ENCODE results near the gene NEK6. TPM values are rescaled to one million over a fixed set of nuclear protein-coding genes. Genes with fewer than 3 reads are reported as not detected.

The NEK6 gene
- total RNA-seq, 3 donors from 2014 or later (not counting 1 experiment from before 2014, with no cell fraction given): 25.0 to 34.9 (median 33.0) TPM

DNA sequence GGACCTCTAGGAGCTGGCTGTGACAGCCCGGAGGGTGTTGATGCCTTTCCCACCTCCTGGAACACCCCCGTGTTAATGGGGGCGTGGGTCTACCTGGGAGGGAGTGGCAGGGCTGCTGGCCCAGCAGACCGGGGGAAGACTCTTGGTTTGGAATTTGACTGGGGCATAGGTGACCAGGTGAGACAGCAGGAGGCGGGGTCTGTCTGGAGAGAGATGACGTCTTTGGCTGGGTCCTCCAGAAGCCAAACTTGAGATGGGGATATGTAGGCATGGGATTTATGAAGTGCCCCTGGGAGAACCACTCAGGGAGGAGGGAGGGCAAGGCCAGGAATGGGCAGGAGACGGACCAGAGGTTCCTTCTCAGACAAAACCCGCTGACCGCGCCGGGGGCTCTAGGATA lies 42.6 kb downstream of the NEK6 start:
- no peaks in the 10 kb centered on the region for H3K36me3 Mint-ChIP-seq
- H3K9me3 Mint-ChIP-seq: no peaks in the 10 kb centered on the region
- Histone ChIP-seq H3K4me1 (ENCODE audit: control insufficient read depth, insufficient read depth, low read length) (peaks cover 45% of the 10 kb centered on the region), H3K9me3 (ENCODE audit: control insufficient read depth, insufficient read depth, low read length) (no peaks in the 10 kb centered on the region), H3K27me3 (ENCODE audit: control insufficient read depth, insufficient read depth, low read length) (no peaks in the 10 kb centered on the region), H3K27ac (ENCODE audit: low read length) (no peak overlapping the region), H3K36me3 (ENCODE audit: control insufficient read depth, insufficient read depth, low read length) (peaks cover 16% of the 10 kb centered on the region), H3K4me3 (ENCODE audit: low read length) (no peak overlapping the region)
- no peak for ATAC-seq
- TF ChIP-seq, protein P1, sequence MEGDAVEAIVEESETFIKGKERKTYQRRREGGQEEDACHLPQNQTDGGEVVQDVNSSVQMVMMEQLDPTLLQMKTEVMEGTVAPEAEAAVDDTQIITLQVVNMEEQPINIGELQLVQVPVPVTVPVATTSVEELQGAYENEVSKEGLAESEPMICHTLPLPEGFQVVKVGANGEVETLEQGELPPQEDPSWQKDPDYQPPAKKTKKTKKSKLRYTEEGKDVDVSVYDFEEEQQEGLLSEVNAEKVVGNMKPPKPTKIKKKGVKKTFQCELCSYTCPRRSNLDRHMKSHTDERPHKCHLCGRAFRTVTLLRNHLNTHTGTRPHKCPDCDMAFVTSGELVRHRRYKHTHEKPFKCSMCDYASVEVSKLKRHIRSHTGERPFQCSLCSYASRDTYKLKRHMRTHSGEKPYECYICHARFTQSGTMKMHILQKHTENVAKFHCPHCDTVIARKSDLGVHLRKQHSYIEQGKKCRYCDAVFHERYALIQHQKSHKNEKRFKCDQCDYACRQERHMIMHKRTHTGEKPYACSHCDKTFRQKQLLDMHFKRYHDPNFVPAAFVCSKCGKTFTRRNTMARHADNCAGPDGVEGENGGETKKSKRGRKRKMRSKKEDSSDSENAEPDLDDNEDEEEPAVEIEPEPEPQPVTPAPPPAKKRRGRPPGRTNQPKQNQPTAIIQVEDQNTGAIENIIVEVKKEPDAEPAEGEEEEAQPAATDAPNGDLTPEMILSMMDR (IDR thresholded peaks at IDR 0.05): no peak
- no peaks in the 10 kb centered on the region for H3K27me3 Mint-ChIP-seq (ENCODE audit: low read depth in 2 of 2)
- intact Hi-C loops (cut with micrococcal nuclease): no loop called here
- no peak overlapping the region for H3K4me3 Mint-ChIP-seq
- DNase-seq: no peak
- WGBS (ENCODE audit: insufficient coverage): 81% methylated on average over 11 of the region's 11 CpGs
- peaks cover 31 to 50% of the 10 kb centered on the region in 2 donors for H3K4me1 Mint-ChIP-seq
- peak overlapping the region in 1 of 2 donors; percentile 74 for H3K27ac Mint-ChIP-seq

DNA sequence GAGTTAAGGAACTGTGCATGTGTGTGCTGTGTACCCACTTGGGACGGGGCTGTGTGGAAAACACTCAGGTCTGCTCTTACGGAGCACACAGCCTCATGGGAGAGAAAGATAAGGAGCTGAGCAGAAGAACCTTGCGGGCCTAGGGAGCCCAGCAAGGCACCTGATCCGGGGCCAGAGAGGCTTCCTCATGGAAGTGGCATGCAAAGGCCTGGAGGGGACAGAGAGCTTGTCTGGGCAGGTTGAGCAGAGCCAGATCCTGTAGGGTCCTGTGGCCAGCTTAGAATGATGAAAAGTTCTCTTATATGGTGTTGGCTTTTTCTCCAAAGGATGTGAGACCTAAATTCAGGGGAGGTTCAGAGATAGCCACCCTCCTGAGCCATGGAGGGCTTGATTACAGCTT lies 45.2 kb downstream of the NEK6 start:
- TF ChIP-seq, protein P1 (IDR thresholded peaks at IDR 0.05): no peak
- DNase-seq: no peak
- no peak overlapping the region for H3K27ac Mint-ChIP-seq
- intact Hi-C loops (cut with micrococcal nuclease): no loop called here
- WGBS (ENCODE audit: insufficient coverage): 93% methylated on average over 4 of the region's 4 CpGs
- H3K9me3 Mint-ChIP-seq: no peaks in the 10 kb centered on the region
- Histone ChIP-seq H3K4me1 (ENCODE audit: control insufficient read depth, insufficient read depth, low read length) (peaks cover 28% of the 10 kb centered on the region), H3K9me3 (ENCODE audit: control insufficient read depth, insufficient read depth, low read length) (no peaks in the 10 kb centered on the region), H3K4me3 (ENCODE audit: low read length) (no peak overlapping the region), H3K27ac (ENCODE audit: low read length) (no peak overlapping the region), H3K27me3 (ENCODE audit: control insufficient read depth, insufficient read depth, low read length) (no peaks in the 10 kb centered on the region), H3K36me3 (ENCODE audit: control insufficient read depth, insufficient read depth, low read length) (peaks cover 18% of the 10 kb centered on the region)
- no peaks in the 10 kb centered on the region for H3K36me3 Mint-ChIP-seq
- peaks cover 36 to 54% of the 10 kb centered on the region in 2 donors for H3K4me1 Mint-ChIP-seq
- no peak overlapping the region for H3K4me3 Mint-ChIP-seq
- ATAC-seq: no peak
- H3K27me3 Mint-ChIP-seq (ENCODE audit: low read depth in 2 of 2): no peaks in the 10 kb centered on the region

DNA sequence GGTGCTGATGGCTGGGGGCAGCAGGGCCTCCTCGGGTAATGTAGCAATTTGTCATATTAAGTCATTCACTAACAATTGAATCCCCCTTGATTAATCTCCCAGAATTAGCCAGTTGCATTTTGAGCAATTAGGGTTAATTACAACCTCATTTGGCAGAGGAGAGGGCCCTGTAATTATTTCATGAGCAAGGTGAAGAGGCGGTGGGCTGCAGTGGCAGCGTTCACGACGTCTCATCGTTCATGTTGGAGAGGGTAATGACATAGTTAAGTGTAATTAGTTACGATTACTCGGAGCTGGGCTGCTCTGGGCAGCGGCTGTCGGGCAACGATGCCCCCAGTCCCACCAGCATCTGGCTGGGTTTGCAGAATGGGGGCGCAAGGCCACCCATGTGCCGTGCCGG lies 46.0 kb downstream of the NEK6 start:
- H3K27ac Mint-ChIP-seq: no peak overlapping the region
- Histone ChIP-seq H3K36me3 (ENCODE audit: control insufficient read depth, insufficient read depth, low read length) (peaks cover 18% of the 10 kb centered on the region), H3K27ac (ENCODE audit: low read length) (no peak overlapping the region), H3K9me3 (ENCODE audit: control insufficient read depth, insufficient read depth, low read length) (no peaks in the 10 kb centered on the region), H3K27me3 (ENCODE audit: control insufficient read depth, insufficient read depth, low read length) (no peaks in the 10 kb centered on the region), H3K4me1 (ENCODE audit: control insufficient read depth, insufficient read depth, low read length) (peaks cover 19% of the 10 kb centered on the region), H3K4me3 (ENCODE audit: low read length) (no peak overlapping the region)
- no peak overlapping the region for H3K4me3 Mint-ChIP-seq
- H3K4me1 Mint-ChIP-seq: peaks cover 31 to 46% of the 10 kb centered on the region in 2 donors
- DNase-seq (no peak), ATAC-seq (no peak)
- no peaks in the 10 kb centered on the region for H3K27me3 Mint-ChIP-seq (ENCODE audit: low read depth in 2 of 2)
- 96% methylated on average over 14 of the region's 14 CpGs for WGBS (ENCODE audit: insufficient coverage)
- H3K9me3 Mint-ChIP-seq: no peaks in the 10 kb centered on the region
- intact Hi-C loops (cut with micrococcal nuclease): no loop called here
- TF ChIP-seq, protein P1 (IDR thresholded peaks at IDR 0.05): no peak
- H3K36me3 Mint-ChIP-seq: no peaks in the 10 kb centered on the region

GRCh38 chr9:124304285-124304684 lies 46.5 kb downstream of the NEK6 start:
- peaks cover 18% of the 10 kb centered on the region for H3K36me3 ChIP-seq (ENCODE audit: control insufficient read depth, insufficient read depth, low read length)
- Mint-ChIP-seq H3K4me1 (peaks cover 27 to 43% of the 10 kb centered on the region in 2 donors), H3K4me3 (no peak overlapping the region), H3K36me3 (no peaks in the 10 kb centered on the region), H3K27me3 (ENCODE audit: low read depth in 2 of 2) (no peaks in the 10 kb centered on the region), H3K9me3 (no peaks in the 10 kb centered on the region), H3K27ac (no peak overlapping the region)
- no peak overlapping the region for H3K4me3 ChIP-seq (ENCODE audit: low read length)
- no peaks in the 10 kb centered on the region for H3K9me3 ChIP-seq (ENCODE audit: control insufficient read depth, insufficient read depth, low read length)
- ATAC-seq (no peak), DNase-seq (no peak)
- TF ChIP-seq, protein P1 (IDR thresholded peaks at IDR 0.05): no peak
- no peak overlapping the region for H3K27ac ChIP-seq (ENCODE audit: low read length)
- intact Hi-C loops (cut with micrococcal nuclease): no loop called here
- no peaks in the 10 kb centered on the region for H3K27me3 ChIP-seq (ENCODE audit: control insufficient read depth, insufficient read depth, low read length)
- peaks cover 14% of the 10 kb centered on the region for H3K4me1 ChIP-seq (ENCODE audit: control insufficient read depth, insufficient read depth, low read length)
- WGBS (ENCODE audit: insufficient coverage): 86% methylated on average over 5 of the region's 8 CpGs
